T-helper 17 cell (primary cell): Measurements from ENCODE around the gene MAP3K13. TPM values are rescaled to one million over a fixed set of nuclear protein-coding genes. Genes with fewer than 3 reads are reported as not detected.

ENCODE experiments used
- ATAC-seq: fragments of 150-1000 bp; cut with Tn5 transposase; 2 replicates; pipeline ENCODE4 v1.10.0; 2021; ENCODE audit warnings: mild to moderate bottlenecking, moderate library complexity
- DNase-seq, 3 donors: peaks; one replicate each; pipeline versions ENCODE4 v3.0.0 to v3.0.0-alpha.2; 2020 to 2021
- H3K9me3 ChIP-seq: one replicate; pipeline ENCODE4 v1.7.0; 2013; ENCODE audit warnings: low read length, mild to moderate bottlenecking; ENCODE audit not compliant: control insufficient read depth, poor library complexity, severe bottlenecking
- H3K27ac Mint-ChIP-seq: one replicate; pipeline ENCODE4 v1.8.0; 2022; ENCODE audit warnings: mild to moderate bottlenecking, moderate library complexity, mixed read lengths
- H3K27me3 Mint-ChIP-seq: one replicate; pipeline ENCODE4 v1.8.0; 2022; ENCODE audit warnings: mixed read lengths
- H3K36me3 Mint-ChIP-seq: one replicate; pipeline ENCODE4 v1.8.0; 2022; ENCODE audit warnings: low read depth, mixed read lengths
- H3K4me1 Mint-ChIP-seq: one replicate; pipeline ENCODE4 v1.8.0; 2022; ENCODE audit warnings: mild to moderate bottlenecking, mixed read lengths
- H3K4me3 Mint-ChIP-seq: one replicate; pipeline ENCODE4 v1.8.0; 2022; ENCODE audit warnings: mild to moderate bottlenecking, moderate library complexity, mixed read lengths
- total RNA-seq, 4 donors: library from RNA in 2 of 4; stranded (reverse) in 2 of 4; gene quantifications; one replicate each; pipeline ENCODE4 v1.2.3 and lab custom pipeline; 2022 to 2026

The MAP3K13 gene
- total RNA-seq, 2 donors from 2014 or later: 6.8 to 8.1 TPM

DNA sequence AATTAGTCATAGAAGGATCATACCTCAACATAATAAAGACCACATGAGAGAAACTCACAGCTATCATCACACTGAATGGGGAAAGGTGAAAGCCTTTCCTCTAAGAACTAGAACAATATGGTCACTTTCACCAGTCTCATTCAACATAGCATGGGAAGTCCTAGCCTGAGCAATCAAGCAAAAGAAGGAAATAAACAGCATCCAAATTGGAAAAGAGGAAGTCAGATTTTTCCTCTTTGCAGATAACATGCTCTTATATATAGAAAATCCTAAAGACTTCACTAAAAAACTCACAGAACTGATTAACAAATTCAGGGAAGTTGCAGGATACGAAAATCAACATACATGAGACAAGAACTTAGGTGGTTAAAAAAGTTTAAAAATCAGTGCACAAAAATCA, 24.7 kb downstream of the MAP3K13 start:
- H3K9me3 ChIP-seq: no peaks in the 10 kb centered on the region
- peaks cover 4% of the 10 kb centered on the region for H3K36me3 Mint-ChIP-seq
- no peak overlapping the region for H3K27ac Mint-ChIP-seq
- H3K4me3 Mint-ChIP-seq: no peak overlapping the region
- DNase-seq: no peak
- peaks cover 2% of the 10 kb centered on the region for H3K4me1 Mint-ChIP-seq
- H3K27me3 Mint-ChIP-seq: peaks cover 6% of the 10 kb centered on the region
- no peak for ATAC-seq

DNA sequence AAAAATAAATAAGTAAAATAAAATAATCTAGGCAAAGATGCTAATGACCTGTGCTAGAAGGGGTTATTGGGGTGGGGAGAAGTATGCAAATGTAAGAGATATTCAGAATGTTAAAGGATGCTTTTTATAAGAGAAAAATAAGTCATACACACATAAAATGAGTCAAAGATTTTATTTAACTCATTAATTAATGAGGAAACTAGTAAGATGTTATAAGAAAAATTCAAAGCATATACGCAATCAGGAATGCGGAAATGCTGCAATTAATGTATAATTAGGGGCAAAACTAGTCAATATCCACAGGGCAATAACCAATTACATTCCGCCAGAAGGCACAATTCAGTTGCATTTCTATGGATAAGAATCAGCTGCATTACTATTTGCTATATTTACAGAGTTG, 30.1 kb downstream of the MAP3K13 start:
- DNase-seq: no peak
- no peak overlapping the region for H3K27ac Mint-ChIP-seq
- no peak overlapping the region for H3K4me3 Mint-ChIP-seq
- H3K4me1 Mint-ChIP-seq: peaks cover 2% of the 10 kb centered on the region
- ATAC-seq: no peak
- no peaks in the 10 kb centered on the region for H3K9me3 ChIP-seq
- H3K36me3 Mint-ChIP-seq: peaks cover 4% of the 10 kb centered on the region
- H3K27me3 Mint-ChIP-seq: peaks cover 6% of the 10 kb centered on the region

DNA sequence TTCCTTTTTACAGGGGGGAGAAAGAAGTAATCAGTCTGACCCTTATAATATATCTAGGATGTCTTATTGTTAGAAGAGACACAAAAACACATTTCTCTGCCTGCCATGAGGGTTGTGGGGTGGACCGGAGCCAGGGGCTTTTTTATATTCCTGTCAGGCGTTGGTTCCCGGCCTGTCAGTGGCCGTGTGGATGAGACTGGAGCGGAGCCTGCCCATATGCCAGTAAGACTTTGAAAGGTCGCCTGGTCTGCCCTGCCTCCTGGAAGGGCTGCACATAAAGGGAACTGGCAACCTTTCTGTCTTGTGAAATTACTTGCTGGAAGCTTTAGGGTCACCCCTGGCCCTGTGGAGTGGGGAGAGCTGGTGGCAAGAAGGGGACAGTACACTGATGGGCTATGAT, 34.7 kb downstream of the MAP3K13 start:
- H3K27ac Mint-ChIP-seq: no peak overlapping the region
- DNase-seq (no peak), ATAC-seq (no peak)
- peaks cover 10% of the 10 kb centered on the region for H3K27me3 Mint-ChIP-seq
- no peak overlapping the region for H3K4me3 Mint-ChIP-seq
- no peaks in the 10 kb centered on the region for H3K4me1 Mint-ChIP-seq
- H3K9me3 ChIP-seq: no peaks in the 10 kb centered on the region
- H3K36me3 Mint-ChIP-seq: no peaks in the 10 kb centered on the region

DNA sequence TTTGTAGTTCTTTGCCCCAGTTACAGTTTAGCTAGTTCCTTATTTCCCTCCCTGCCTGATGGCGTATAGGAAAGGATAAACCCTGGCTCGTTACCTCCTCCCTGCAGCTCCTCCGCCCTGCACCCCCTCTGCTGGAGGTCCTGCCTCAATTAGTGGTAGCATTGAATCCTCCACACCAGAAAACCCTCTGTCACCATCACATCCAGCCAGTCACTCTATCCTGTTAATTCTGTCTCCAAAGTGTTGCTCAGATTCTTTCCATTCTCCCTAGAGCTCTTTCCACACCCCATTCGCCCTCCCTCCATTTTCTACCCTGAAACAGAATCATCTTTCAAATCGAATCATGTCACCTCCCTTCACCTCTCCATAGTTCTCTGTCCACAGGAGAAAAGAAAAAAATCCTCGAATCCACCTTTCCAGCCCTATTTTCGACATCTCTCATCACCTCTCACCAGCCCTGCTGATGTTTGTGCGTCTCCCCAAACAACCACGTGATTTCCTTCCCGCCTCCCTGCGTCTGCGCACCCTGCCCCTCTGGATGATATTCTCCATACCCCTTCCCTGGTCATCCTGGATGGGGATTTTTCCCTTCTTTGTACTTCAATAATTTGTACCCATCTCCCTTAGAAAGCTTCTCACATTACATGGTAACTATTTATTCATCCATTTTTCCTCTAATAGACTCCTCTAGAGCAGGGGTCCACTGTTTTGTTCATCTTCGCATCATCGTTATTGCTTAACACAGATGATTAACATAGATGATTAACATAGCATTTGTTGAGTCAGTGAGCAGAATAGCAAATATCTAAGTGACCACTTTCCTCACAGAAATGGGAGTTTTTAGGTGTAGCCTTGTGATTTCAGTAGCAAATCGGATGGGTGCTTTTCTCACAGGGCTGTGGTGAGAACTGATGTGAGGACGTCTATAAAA, 37.1 kb downstream of the MAP3K13 start:
- H3K27ac Mint-ChIP-seq: no peak overlapping the region
- no peaks in the 10 kb centered on the region for H3K4me1 Mint-ChIP-seq
- H3K36me3 Mint-ChIP-seq: no peaks in the 10 kb centered on the region
- H3K27me3 Mint-ChIP-seq: peaks cover 15% of the 10 kb centered on the region
- DNase-seq (no peak), ATAC-seq (no peak)
- no peaks in the 10 kb centered on the region for H3K9me3 ChIP-seq
- no peak overlapping the region for H3K4me3 Mint-ChIP-seq

DNA sequence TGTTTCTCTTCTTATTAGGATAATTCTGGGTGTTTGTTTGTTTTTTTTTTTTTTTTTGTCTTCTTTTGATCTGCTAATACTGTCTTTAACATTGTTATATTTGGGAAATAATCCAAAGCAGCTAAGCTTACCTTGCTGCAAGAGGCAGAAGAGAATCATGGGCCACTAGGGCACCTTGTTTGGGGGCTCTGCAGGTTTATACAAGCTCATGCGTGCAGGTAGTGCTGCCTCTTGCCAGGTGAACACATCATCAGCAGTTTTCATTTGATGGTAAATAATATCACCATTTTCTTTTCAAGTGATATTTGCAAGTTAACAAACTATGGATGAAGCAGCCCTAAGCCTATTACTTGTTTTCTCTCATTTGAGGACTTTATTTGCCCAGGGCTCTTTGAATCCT, 37.9 kb downstream of the MAP3K13 start:
- no peak overlapping the region for H3K4me3 Mint-ChIP-seq
- H3K4me1 Mint-ChIP-seq: no peaks in the 10 kb centered on the region
- no peak for DNase-seq
- no peaks in the 10 kb centered on the region for H3K9me3 ChIP-seq
- H3K27ac Mint-ChIP-seq: no peak overlapping the region
- no peaks in the 10 kb centered on the region for H3K36me3 Mint-ChIP-seq
- ATAC-seq: no peak
- peaks cover 18% of the 10 kb centered on the region for H3K27me3 Mint-ChIP-seq

DNA sequence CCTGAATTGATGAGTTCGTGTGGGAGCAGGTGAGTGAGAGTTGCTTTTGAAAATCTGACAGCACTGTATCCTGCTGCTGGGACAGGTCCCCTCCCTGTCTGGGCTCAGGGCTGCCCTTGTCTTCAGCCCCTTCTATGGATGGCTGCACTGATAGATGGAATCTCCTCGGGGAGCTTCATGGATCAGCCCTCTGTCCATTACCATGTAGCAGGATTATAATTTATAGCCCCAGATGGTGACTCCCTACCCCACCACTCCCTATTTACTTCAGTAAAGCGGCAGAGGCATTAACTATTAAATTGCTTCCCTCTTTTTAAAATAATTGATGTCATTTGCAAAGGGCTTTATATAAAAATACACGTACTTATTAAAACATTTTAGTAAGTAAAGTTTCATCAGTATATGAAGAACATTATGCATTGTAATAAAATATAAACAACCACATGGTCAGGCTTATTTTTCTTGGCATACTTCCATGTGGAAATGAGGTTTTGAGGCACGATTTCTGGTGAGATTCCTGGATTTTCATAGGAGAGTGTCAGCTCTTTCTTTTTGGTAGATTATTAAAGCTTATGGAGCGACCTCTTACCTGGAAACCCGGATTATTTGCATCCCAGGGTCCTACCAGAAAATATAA, 38.5 kb downstream of the MAP3K13 start:
- Mint-ChIP-seq H3K4me1 (no peaks in the 10 kb centered on the region), H3K4me3 (no peak overlapping the region), H3K36me3 (no peaks in the 10 kb centered on the region), H3K27ac (no peak overlapping the region), H3K27me3 (peaks cover 20% of the 10 kb centered on the region)
- no peak for ATAC-seq
- no peaks in the 10 kb centered on the region for H3K9me3 ChIP-seq
- no peak for DNase-seq

DNA sequence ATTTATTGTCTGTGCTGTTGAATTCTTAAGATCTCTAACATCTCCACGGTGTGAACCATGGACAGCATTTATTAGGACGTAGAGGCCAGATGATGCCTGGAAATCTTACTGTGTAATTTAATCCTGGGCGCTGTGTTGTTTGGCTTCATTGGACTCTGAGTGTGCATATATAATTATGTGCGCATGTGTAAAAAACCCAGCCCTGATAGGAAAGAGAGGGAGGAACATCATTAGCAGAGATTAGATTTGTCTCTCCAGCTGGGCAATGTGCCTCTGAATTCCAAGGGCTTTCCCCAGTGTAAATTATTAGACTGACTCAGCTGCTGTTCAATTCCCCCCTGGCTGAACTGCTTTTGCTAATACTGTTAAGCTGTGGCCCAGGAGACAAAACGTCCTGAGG, 39.6 kb downstream of the MAP3K13 start:
- DNase-seq: no peak
- H3K4me1 Mint-ChIP-seq: no peaks in the 10 kb centered on the region
- H3K27ac Mint-ChIP-seq: no peak overlapping the region
- no peaks in the 10 kb centered on the region for H3K36me3 Mint-ChIP-seq
- ATAC-seq: no peak
- no peaks in the 10 kb centered on the region for H3K9me3 ChIP-seq
- no peak overlapping the region for H3K4me3 Mint-ChIP-seq
- H3K27me3 Mint-ChIP-seq: peaks cover 19% of the 10 kb centered on the region

DNA sequence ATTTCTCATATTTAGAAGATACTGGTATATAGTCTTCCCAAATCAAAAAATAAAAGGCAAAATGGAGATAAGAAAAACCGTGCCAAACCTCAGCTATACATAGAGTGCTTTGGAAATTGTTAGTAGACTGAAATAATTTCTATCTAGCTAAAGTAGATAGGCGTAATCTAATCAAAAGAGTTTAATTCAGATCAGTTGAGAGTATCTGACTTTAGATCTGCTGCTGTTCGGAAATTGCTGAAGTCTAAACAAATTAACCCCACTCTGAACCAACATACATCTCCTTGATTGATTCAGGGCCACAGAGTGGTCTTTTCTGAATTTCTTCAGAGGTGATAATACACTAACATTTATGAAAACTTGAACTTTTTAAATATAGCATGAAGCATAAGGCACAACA, 40.1 kb downstream of the MAP3K13 start:
- ATAC-seq (no peak), DNase-seq (no peak)
- H3K9me3 ChIP-seq: no peaks in the 10 kb centered on the region
- Mint-ChIP-seq H3K27ac (no peak overlapping the region), H3K4me1 (no peaks in the 10 kb centered on the region), H3K27me3 (peaks cover 14% of the 10 kb centered on the region), H3K36me3 (no peaks in the 10 kb centered on the region), H3K4me3 (no peak overlapping the region)

DNA sequence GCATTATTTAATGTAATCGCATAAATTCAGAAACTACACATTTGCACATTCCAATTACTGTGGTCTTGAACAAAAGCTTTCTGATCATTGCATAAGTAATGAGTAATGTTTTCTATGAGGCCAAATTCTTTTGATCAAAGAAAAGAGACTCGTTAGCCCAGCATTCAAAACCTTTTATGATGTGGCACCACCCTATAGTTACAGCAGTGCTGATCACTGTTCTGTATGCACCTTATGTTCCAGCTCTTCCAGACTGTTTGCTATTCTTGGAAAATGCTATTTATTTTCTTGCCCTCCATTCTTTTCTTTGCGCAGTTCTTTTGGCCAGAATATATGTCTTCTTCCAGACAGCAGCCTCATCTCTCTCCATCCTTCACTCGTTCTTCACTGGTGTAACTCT, 42.3 kb downstream of the MAP3K13 start:
- no peak overlapping the region for H3K4me3 Mint-ChIP-seq
- no peak for DNase-seq
- peaks cover 20% of the 10 kb centered on the region for H3K27me3 Mint-ChIP-seq
- H3K36me3 Mint-ChIP-seq: no peaks in the 10 kb centered on the region
- H3K9me3 ChIP-seq: no peaks in the 10 kb centered on the region
- no peaks in the 10 kb centered on the region for H3K4me1 Mint-ChIP-seq
- H3K27ac Mint-ChIP-seq: no peak overlapping the region
- no peak for ATAC-seq

DNA sequence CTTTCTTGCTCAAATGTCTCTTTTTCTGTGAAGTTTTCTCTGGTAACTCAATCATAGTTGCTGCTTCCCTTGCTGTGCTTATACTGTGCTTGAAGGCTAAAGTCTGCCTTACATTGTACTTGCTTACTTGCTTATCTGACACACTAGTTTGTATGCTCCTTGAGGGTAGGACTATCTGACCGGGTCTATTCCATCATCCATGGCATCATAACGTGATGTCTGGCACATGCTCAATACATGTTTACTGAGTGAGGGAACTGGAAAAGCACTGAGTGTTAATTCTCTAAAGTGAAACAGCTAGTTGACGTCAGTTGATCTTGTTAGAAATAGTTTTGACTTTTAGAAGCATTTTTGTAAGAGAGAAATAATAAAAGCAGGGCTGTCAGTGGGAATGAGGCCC, 42.7 kb downstream of the MAP3K13 start:
- no peak for ATAC-seq
- DNase-seq: no peak
- H3K9me3 ChIP-seq: no peaks in the 10 kb centered on the region
- Mint-ChIP-seq H3K4me1 (no peaks in the 10 kb centered on the region), H3K27me3 (peaks cover 20% of the 10 kb centered on the region), H3K27ac (no peak overlapping the region), H3K4me3 (no peak overlapping the region), H3K36me3 (no peaks in the 10 kb centered on the region)

DNA sequence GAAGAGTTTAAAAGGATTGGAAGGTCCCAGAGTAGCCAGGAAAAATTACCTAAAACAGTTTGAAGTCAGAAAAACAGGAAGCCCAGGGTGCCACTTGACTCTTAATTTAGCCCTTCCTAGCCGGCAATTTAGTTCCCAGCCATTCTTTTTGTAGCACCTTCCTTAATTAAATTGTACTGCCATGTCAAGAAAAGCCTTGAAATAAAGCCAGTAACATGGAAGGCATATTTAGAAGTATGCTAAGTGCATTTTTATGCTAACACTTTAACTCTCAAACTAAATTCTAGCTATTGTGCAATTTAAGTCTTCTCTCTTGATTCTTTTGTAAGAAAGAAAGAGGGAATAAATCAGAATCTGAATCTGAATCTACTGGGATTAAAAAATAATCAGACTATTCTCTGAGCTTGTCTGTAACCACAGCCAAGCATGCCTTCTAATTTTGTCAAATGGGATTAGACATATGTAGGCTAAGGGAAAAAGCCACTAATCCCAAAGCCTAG, 43.2 kb downstream of the MAP3K13 start:
- H3K4me1 Mint-ChIP-seq: no peaks in the 10 kb centered on the region
- no peaks in the 10 kb centered on the region for H3K9me3 ChIP-seq
- H3K27me3 Mint-ChIP-seq: peaks cover 20% of the 10 kb centered on the region
- H3K27ac Mint-ChIP-seq: no peak overlapping the region
- no peak overlapping the region for H3K4me3 Mint-ChIP-seq
- DNase-seq: no peak
- no peak for ATAC-seq
- no peaks in the 10 kb centered on the region for H3K36me3 Mint-ChIP-seq

DNA sequence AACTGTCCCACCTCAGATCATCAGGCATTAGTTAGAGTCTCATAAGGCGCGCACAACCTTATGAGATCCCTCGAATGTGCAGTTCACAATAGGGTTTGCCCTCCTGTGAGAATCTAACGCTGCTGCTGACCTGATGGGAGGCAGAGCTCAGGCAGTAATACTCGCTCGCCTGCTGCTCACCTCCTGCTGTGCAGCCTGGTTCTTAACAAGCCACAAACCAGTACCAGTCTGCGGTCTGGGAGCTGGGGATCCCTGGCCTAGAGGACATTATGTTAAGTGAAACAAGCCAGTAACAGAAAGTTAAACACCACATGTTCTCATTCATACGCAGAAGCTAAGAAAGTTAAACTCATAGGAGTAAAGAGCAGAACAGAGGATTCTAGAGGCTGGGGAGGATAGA, 47.0 kb downstream of the MAP3K13 start:
- no peak for ATAC-seq
- Mint-ChIP-seq H3K4me3 (no peak overlapping the region), H3K36me3 (no peaks in the 10 kb centered on the region)

DNA sequence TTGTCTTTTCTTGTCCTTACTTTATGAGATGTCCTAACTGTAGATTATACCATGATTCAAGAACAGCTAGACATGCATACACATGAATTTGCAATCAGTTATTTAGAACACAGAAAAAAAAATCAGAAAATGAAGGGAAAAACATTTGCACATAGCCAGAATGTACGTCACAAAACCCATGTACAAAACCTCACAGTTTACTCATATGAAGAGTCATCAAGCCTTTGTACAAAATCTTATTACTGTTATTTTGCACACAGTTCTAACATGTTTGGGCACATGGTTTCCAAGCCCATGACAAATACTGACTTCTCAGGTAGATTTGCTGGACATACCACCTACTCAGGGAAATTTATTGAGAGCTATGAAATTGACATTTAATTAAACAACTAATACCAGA, 48.2 kb downstream of the MAP3K13 start:
- Mint-ChIP-seq H3K36me3 (no peaks in the 10 kb centered on the region), H3K27ac (no peak overlapping the region), H3K4me1 (no peaks in the 10 kb centered on the region), H3K27me3 (peaks cover 6% of the 10 kb centered on the region), H3K4me3 (no peak overlapping the region)
- DNase-seq (no peak), ATAC-seq (no peak)
- no peaks in the 10 kb centered on the region for H3K9me3 ChIP-seq

More for the DNA sequence above, 47.0 kb downstream of the MAP3K13 start:
- Mint-ChIP-seq H3K27ac (no peak overlapping the region), H3K4me1 (no peaks in the 10 kb centered on the region), H3K27me3 (peaks cover 11% of the 10 kb centered on the region)
- no peak for DNase-seq
- no peaks in the 10 kb centered on the region for H3K9me3 ChIP-seq
